ENCODE data around the gene NARS2.
"Not testable (repeated sequence)": the region's sequence is repeated elsewhere in the genome, so short reads cannot be mapped to it uniquely, and the experiment has no call there.

DNA sequence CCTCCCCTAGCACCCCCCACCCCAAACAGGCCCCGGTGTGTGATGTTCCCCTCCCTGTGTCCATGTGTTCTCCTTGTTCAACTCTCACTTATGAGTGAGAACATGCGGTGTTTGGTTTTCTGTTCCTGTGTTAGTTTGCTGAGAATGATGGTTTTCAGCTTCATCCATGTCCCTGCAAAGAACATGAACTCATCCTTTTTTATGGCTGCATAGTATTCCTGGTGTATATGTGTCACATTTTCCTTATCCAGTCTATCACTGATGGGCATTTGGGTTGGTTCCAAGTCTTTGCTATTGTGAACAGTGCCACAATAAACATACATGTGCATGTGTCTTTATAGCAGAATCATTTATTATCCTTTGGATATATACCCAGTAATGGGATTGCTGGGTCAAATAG lies 22.9 kb upstream of the NARS2 start:
- TF ChIP-seq, protein P1, sequence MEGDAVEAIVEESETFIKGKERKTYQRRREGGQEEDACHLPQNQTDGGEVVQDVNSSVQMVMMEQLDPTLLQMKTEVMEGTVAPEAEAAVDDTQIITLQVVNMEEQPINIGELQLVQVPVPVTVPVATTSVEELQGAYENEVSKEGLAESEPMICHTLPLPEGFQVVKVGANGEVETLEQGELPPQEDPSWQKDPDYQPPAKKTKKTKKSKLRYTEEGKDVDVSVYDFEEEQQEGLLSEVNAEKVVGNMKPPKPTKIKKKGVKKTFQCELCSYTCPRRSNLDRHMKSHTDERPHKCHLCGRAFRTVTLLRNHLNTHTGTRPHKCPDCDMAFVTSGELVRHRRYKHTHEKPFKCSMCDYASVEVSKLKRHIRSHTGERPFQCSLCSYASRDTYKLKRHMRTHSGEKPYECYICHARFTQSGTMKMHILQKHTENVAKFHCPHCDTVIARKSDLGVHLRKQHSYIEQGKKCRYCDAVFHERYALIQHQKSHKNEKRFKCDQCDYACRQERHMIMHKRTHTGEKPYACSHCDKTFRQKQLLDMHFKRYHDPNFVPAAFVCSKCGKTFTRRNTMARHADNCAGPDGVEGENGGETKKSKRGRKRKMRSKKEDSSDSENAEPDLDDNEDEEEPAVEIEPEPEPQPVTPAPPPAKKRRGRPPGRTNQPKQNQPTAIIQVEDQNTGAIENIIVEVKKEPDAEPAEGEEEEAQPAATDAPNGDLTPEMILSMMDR (IDR thresholded peaks at IDR 0.05 in 4 of 5, conservative IDR thresholded peaks at IDR 0.05 in 1 of 5) = not testable (repeated sequence)
- not testable (repeated sequence) for TF ChIP-seq POLR2A (IDR thresholded peaks at IDR 0.05)
